A673 (cell line): ENCODE results near the gene RSRP1.

Experiments
- EZH2 ChIP-seq: fragments of 200-600 bp; sonication (generic); IDR thresholded peaks from 2 replicates; pipeline ENCODE4 v1.6.1; 2017; ENCODE audit warnings: borderline replicate concordance, low read depth, mild to moderate bottlenecking, mixed read lengths, antibody characterized with exemption, low read length; ENCODE audit not compliant: poor library complexity, severe bottlenecking
- TF ChIP-seq, protein P1 (sequence below): fragments of 300-800, 200-600 bp; sonication (generic); conservative IDR thresholded peaks from 2 replicates; pipeline ENCODE4 v1.5.1; 2017; ENCODE audit warnings: low read depth, mild to moderate bottlenecking, antibody characterized with exemption, low read length, moderate library complexity, mixed read lengths

DNA sequence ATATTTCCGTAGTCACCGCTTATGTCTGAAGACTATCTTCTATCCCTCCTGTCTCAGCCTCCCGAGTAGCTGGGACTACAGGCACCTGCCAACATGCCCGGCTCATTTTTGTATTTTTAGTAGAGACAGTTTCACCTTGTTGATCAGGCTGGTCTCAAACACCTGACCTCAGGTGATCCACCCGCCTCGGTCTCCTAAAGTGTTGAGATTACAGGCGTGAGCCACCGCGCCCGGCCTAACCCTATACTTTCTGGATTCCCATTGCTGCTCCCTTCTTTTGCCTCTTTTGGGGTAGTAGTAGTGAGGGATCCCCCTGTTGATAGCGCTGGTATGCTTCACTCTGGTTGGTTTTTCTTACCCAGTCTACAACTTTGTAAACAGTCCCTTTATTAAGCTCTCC is 9.2 kb downstream of the RSRP1 start:
- TF ChIP-seq, protein P1, sequence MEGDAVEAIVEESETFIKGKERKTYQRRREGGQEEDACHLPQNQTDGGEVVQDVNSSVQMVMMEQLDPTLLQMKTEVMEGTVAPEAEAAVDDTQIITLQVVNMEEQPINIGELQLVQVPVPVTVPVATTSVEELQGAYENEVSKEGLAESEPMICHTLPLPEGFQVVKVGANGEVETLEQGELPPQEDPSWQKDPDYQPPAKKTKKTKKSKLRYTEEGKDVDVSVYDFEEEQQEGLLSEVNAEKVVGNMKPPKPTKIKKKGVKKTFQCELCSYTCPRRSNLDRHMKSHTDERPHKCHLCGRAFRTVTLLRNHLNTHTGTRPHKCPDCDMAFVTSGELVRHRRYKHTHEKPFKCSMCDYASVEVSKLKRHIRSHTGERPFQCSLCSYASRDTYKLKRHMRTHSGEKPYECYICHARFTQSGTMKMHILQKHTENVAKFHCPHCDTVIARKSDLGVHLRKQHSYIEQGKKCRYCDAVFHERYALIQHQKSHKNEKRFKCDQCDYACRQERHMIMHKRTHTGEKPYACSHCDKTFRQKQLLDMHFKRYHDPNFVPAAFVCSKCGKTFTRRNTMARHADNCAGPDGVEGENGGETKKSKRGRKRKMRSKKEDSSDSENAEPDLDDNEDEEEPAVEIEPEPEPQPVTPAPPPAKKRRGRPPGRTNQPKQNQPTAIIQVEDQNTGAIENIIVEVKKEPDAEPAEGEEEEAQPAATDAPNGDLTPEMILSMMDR: no peak
- no peak for TF ChIP-seq EZH2
